K562 (cell line): Measurements from ENCODE around the gene KCNG4. TPM values are rescaled to one million over a fixed set of nuclear protein-coding genes. Genes with fewer than 3 reads are reported as not detected.
A peak's percentile ranks its signal among the peaks of the same experiment; 100 is the strongest.

Experiments used
- ATAC-seq: fragments of 200-7000 bp; cut with Tn5 transposase; 3 replicates; pipeline ENCODE4 v1.9.1; 2020; ENCODE audit warnings: moderate library complexity
- BruUV-seq: library from RNA; stranded (reverse); fragments of 400-500 nt; replicated peaks from 2 replicates; lab custom pipeline; 2021; lab: Mats Ljungman, UMichigan
- CTCF ChIA-PET: fragments of 300-600 bp; formaldehyde crosslinking; extraction: SDS; loops from one replicate; lab custom pipeline; 2021; ENCODE audit warnings: low intra/inter-chr PET ratio; lab: Yijun Ruan, JAX
- POLR2A ChIA-PET: fragments of 300-600, 350-650 bp; sonication (Branson Sonifier 250); formaldehyde crosslinking; extraction: SDS; loops from one replicate; lab custom pipeline; 2021; ENCODE audit warnings: antibody characterized with exemption, inconsistent platforms; lab: Yijun Ruan, JAX
- DNase-seq, 4 experiments: peaks; one replicate each; pipeline versions ENCODE4 v3.0.0 to v3.0.0-alpha.2; 2011 to 2018; ENCODE audit warnings: low spot score in 3 of 4, mixed read lengths in 3 of 4; ENCODE audit errors: extremely low read depth in 1 of 4
- FAIRE-seq: peaks from 2 replicates; lab custom pipeline; 2011; peaks lifted over from hg19 to GRCh38; lab: Jason Lieb, UNC
- H2AFZ ChIP-seq: 2 replicates; pipeline ENCODE4 v1.6.0; 2011; ENCODE audit warnings: low read depth, low read length, control low read depth, inconsistent platforms
- H3K27ac ChIP-seq: fragments of 200-600 bp; 3 replicates; pipeline ENCODE4 v1.8.0; 2011; ENCODE audit warnings: low read depth, mild to moderate bottlenecking, control low read depth, inconsistent platforms, low read length, moderate library complexity, mixed read lengths; ENCODE audit errors: extremely low read depth
- H3K27me3 ChIP-seq, 2 experiments: fragments of 300-600 bp in 1 of 2; 2 replicates in 1 of 2; 3 replicates in 1 of 2; pipeline versions ENCODE4 v1.6.0 to v1.8.0; 2011; ENCODE audit warnings: inconsistent platforms in 2 of 2, low read length in 2 of 2, mild to moderate bottlenecking in 1 of 2, mixed read lengths in 1 of 2, moderate library complexity in 1 of 2; ENCODE audit not compliant: control insufficient read depth in 2 of 2, insufficient read depth in 2 of 2
- H3K36me3 ChIP-seq: fragments of 300-600 bp; 3 replicates; pipeline ENCODE4 v1.8.0; 2011; ENCODE audit warnings: mild to moderate bottlenecking, low read length, inconsistent platforms; ENCODE audit not compliant: control insufficient read depth, insufficient read depth
- H3K4me1 ChIP-seq, 2 experiments: fragments of 200-600 bp in 1 of 2; replicated peaks in 1 of 2; 2 replicates in 1 of 2; 3 replicates in 1 of 2; pipeline versions ENCODE4 v1.5.1 to v1.8.0; 2011; ENCODE audit warnings: inconsistent platforms in 2 of 2, low read length in 2 of 2, mild to moderate bottlenecking in 1 of 2, mixed read lengths in 1 of 2, moderate library complexity in 1 of 2; ENCODE audit not compliant: control insufficient read depth in 2 of 2, insufficient read depth in 2 of 2
- H3K4me2 ChIP-seq: 2 replicates; pipeline ENCODE4 v1.6.1; 2011; ENCODE audit warnings: low read length, control low read depth, inconsistent platforms, mixed read lengths; ENCODE audit not compliant: insufficient read depth
- H3K4me3 ChIP-seq: fragments of 200-600 bp; sonication (generic), shearing (Covaris generic); 2 replicates; pipeline ENCODE4 v1.5.1; 2016; ENCODE audit warnings: control low read depth, inconsistent platforms
- H3K79me2 ChIP-seq: fragments of 200-600 bp; 3 replicates; pipeline ENCODE4 v1.8.0; 2011; ENCODE audit warnings: low read length, inconsistent platforms; ENCODE audit not compliant: control insufficient read depth, insufficient read depth
- H3K9ac ChIP-seq, 2 experiments: 2 replicates each; pipeline versions ENCODE4 v1.6.0 to v1.6.1; 2011; ENCODE audit warnings: low read depth in 2 of 2, low read length in 2 of 2, control low read depth in 1 of 2, inconsistent platforms in 1 of 2, mild to moderate bottlenecking in 1 of 2, mixed read lengths in 1 of 2; ENCODE audit not compliant: insufficient read depth in 1 of 2
- H3K9me1 ChIP-seq: one replicate; pipeline ENCODE4 v1.6.0; 2011; ENCODE audit warnings: inconsistent platforms, mild to moderate bottlenecking, low read length, moderate library complexity; ENCODE audit not compliant: control insufficient read depth, insufficient read depth
- H3K9me3 ChIP-seq: replicated peaks from 2 replicates; pipeline ENCODE4 v1.5.1; 2011; ENCODE audit warnings: low read depth, low read length, inconsistent platforms; ENCODE audit not compliant: control insufficient read depth, insufficient read depth
- H4K20me1 ChIP-seq: replicated peaks from 2 replicates; pipeline ENCODE4 v1.6.1; 2011; ENCODE audit warnings: low read length, inconsistent platforms, mixed read lengths; ENCODE audit not compliant: control insufficient read depth, insufficient read depth
- CTBP1 ChIP-seq: fragments of 450-650 bp; IDR thresholded peaks from 2 replicates; pipeline ENCODE4 v1.6.1; 2016; ENCODE audit warnings: borderline replicate concordance
- NONO ChIP-seq, 2 experiments: fragments of 200-400 bp in 1 of 2; fragments of 450-650 bp in 1 of 2; formaldehyde crosslinking in 1 of 2; IDR thresholded peaks; 2 replicates each; pipeline ENCODE4 v1.6.1; 2017; ENCODE audit warnings: low read depth in 2 of 2, mild to moderate bottlenecking in 2 of 2, moderate library complexity in 2 of 2, low read length in 1 of 2
- ZEB2 ChIP-seq: fragments of 450-650 bp; IDR thresholded peaks from 2 replicates; pipeline ENCODE4 v1.6.1; 2016
- WGBS: fragments of 100-300 bp; shearing (Covaris generic); methylation state at CpG from one replicate; pipeline ENCODE4 v1.1.6; 2016; ENCODE audit warnings: low coverage, mixed read lengths; ENCODE audit not compliant: insufficient coverage; ENCODE audit errors: missing lambda C conversion rate; 5-methylcytosine and 5-hydroxymethylcytosine counted together
- in situ Hi-C: fragments of 300-500 bp; cut with MboI; formaldehyde crosslinking; loops from 4 replicates; pipeline ENCODE4 v1.15.0; 2018; ENCODE audit warnings: inconsistent platforms, mixed read lengths
- intact Hi-C: fragments of 100-400 bp; cut with micrococcal nuclease; formaldehyde crosslinking; loops from 2 replicates; pipeline ENCODE4 v1.14.2; 2022
- polyA plus RNA-seq, 8 experiments: library from polyadenylated mRNA; depleted of rRNA in 4 of 8; stranded (reverse) in 5 of 8; unstranded in 3 of 8; fragments of >200 nt; fragmentation: Nextera tagmentation in 2 of 8; fragmentation: Illumina TruSeq in 1 of 8; extraction: Ambion mirVana in 2 of 8; extraction: Trizol in 1 of 8; gene quantifications; 2 replicates each; pipeline versions ENCODE4 v1.2.1 to v1.2.3, GENCODE V29; 2011 to 2014; ENCODE audit warnings: inconsistent platforms in 1 of 8, missing spikeins in 1 of 8
- total RNA-seq, 7 experiments: library from RNA; depleted of rRNA in 6 of 7; stranded (reverse); fragments of >200 nt in 6 of 7; fragmentation: Illumina TruSeq in 2 of 7; extraction: Trizol in 2 of 7; gene quantifications; 2 replicates each; pipeline versions ENCODE4 v1.2.1 to v1.2.3, GENCODE V29; 2011 to 2021; ENCODE audit warnings: low replicate concordance in 1 of 7
- TF ChIP-seq, protein P1 (sequence below), 2 experiments: fragments of 450-650 bp in 1 of 2; sonication (generic) in 1 of 2; formaldehyde crosslinking in 1 of 2; IDR thresholded peaks in 1 of 2; conservative IDR thresholded peaks in 1 of 2; 2 replicates each; pipeline versions ENCODE4 v1.6.1 to v1.8.1; 2016 to 2023; ENCODE audit warnings: mild to moderate bottlenecking in 2 of 2, moderate library complexity in 2 of 2, inconsistent platforms in 1 of 2, missing genetic modification reagents in 1 of 2

KCNG4 gene
- total and polyA plus RNA-seq, 9 of the 15 experiments (the other 6 are each of a cell fraction or from before 2014, with no cell fraction given) = not detected

DNA sequence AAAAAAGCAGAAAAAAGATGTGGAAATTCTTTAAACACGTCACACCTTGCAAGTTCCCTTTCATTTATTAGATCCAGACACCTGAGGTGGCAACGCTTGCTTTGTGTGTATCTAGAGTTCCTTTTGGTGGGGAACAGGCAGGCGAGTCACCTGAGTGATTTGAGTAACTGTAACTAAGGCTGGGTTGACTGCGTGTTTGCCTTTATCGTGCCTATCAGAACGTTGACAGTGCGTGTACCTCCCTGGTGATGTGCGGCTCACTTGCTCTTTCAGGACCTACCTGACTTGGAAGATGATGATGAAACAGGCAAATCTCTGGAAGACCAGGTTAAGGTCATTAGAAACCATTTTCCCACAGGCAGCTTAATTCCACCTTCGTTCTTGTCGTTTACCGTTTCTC lies 65.4 kb downstream of the KCNG4 start:
- no peaks in the 10 kb centered on the region for H3K9me1 ChIP-seq
- FAIRE-seq (peak; percentile 49), DNase-seq (no peak), ATAC-seq (no peak)
- H3K4me3 ChIP-seq = no peak overlapping the region
- no peak overlapping the region for H3K27ac ChIP-seq
- no peak overlapping the region for H3K9ac ChIP-seq
- no peak overlapping the region; the same call in 1 of the 2 replicates for H2AFZ ChIP-seq
- peaks cover 7 to 32% of the 10 kb centered on the region in 2 experiments; a peak in 3 of 5 replicates for H3K4me1 ChIP-seq
- CTCF ChIA-PET = interaction anchor here (1.8 kb wide), 1 partner anchor 89 kb away, joined by 10 read pairs; no protein-coding TSS in a partner anchor
- 2% methylated on average over 11 of the region's 11 CpGs for WGBS
- H3K27me3 ChIP-seq = peaks cover 11 to 35% of the 10 kb centered on the region in 2 experiments; a peak in 4 of 5 replicates
- intact Hi-C loops (loop anchor here (2.0 kb wide), 1 partner anchor 34 kb away; no protein-coding TSS in a partner anchor), in situ Hi-C loops (no loop called here)
- peaks cover 20% of the 10 kb centered on the region for H4K20me1 ChIP-seq
- POLR2A ChIA-PET = no interaction called here
- no peaks in the 10 kb centered on the region for H3K79me2 ChIP-seq
- peaks cover 18% of the 10 kb centered on the region; the same call in 1 of the 3 replicates for H3K36me3 ChIP-seq
- TF ChIP-seq, protein P1, sequence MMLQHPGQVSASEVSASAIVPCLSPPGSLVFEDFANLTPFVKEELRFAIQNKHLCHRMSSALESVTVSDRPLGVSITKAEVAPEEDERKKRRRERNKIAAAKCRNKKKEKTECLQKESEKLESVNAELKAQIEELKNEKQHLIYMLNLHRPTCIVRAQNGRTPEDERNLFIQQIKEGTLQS (IDR thresholded peaks at IDR 0.05) = peak; percentile 54; the same call in 1 of the 2 replicates
- TF ChIP-seq, protein P1 (CRISPR knock-in tag; conservative IDR thresholded peaks at IDR 0.05) = no peak
- TF ChIP-seq ZEB2 (0 out of 2 replicates have a peak, but pooled peaks have one; percentile 21), CTBP1 (0 out of 2 replicates have a peak, but pooled peaks have one; percentile 41), NONO (IDR thresholded peaks at IDR 0.05; ENCODE audit: low read depth in 2 of 2, low read length in 1 of 2) (no peak)
- BruUV-seq = no TSS peak
- no peaks in the 10 kb centered on the region for H3K9me3 ChIP-seq
- no peak overlapping the region; the same call in 1 of the 2 replicates for H3K4me2 ChIP-seq
